ENCODE data around the gene ZNF587.
A peak's percentile ranks its signal among the peaks of the same experiment; 100 is the strongest.
"Not testable (repeated sequence)": the region's sequence is repeated elsewhere in the genome, so short reads cannot be mapped to it uniquely, and the experiment has no call there.

ZNF587 gene

DNA sequence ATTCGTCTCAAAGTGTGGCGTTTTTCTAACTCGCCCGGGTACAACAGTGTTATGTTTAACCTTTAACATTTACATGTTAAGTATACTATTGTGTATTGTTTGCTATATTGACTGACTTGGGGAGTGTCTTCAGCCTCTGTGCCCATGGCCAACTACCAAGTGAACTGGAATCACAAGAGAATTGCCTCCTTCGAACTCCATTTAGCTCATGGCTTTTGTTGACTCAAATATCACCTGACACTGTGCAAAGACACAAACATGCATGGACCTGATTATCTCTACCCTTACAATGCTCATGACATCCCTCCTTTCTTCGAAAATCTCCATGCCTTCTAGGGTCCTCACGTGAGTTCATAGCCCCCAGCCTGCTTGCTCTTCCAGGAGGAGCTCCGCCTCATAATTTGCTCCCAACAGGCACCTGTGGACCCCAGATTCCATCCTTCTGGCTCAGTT lies 38.5 kb downstream of the ZNF587 start:
- DNase-seq: no peak

DNA sequence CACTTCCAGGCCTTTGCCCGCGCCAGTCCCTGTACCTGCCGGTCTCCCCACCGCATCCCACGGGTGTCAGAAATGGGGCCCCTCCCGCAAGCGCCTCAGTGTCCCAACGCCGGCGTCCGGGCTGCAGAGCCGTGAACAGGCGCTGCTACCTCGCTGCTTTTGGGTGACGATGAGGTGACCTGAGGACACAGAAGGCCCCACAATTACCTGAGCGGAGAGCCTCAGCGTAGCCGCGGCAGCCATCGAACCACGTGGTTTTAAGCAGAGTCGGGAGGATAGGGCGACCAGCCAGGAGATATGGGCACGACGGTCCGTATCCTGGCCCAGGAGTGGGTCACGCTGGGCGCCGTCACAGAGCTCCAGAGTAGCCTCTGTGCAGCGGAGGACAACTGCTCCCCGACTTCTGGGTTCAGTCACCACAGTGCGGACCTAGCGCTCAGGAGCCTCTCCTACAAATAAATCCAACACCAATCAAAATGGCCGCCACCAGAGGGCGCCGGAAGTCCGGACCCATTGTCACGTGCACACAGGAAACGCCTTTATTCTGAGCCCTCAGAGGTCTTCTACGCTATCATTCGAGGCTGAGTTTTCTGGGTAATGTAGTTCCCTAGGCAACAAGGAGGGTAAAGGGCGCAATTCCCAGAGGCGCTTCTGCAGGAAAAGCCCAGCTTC lies 39.0 kb downstream of the ZNF587 start, which contains the start of gene ZNF814:
TSS of gene ZNF814 (minus strand) at position 478 of the 672 bp plus-strand sequence. CDS start at position 243, 235 bp downstream.
- DNase-seq: peak; percentile 82 to 85

DNA sequence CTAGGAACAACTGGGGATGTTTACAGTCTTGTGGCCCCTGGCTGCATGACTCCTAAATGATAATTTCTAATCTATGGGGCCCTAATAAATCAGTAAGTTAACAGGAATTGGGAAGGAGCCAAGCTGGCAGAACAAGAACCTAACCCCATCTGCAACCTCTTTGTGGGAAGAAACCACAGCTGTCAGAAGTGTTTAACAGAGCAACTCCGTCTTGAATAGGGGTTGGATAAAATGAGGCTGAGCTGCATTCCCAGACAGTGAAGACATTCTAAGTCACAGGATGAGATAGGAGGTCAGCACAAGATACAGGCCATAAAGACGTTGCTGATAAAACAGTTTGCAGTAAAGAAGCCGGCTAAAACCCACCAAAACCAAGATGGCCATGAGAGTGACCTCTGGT lies 41.0 kb downstream of the ZNF587 start:
- not testable (repeated sequence) for DNase-seq

DNA sequence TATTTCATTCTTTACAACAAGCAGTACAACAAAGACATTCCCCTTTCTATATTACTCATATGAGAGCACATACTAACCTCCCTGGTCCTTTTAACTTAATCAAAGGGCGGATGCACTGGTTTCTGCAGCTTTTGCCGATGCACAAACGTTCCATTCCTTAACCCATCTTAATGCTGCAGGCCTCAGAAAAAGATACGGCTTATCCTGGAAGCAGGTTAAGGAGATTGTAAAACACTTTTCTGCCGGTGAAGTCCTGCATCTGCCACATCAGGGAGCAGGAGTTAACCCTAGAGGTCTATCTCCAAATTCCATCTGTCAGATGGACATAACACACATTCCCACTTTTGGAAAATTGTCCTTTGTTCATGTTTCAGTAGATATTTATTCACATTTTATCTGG lies 50.7 kb downstream of the ZNF587 start:
- DNase-seq: no peak

DNA sequence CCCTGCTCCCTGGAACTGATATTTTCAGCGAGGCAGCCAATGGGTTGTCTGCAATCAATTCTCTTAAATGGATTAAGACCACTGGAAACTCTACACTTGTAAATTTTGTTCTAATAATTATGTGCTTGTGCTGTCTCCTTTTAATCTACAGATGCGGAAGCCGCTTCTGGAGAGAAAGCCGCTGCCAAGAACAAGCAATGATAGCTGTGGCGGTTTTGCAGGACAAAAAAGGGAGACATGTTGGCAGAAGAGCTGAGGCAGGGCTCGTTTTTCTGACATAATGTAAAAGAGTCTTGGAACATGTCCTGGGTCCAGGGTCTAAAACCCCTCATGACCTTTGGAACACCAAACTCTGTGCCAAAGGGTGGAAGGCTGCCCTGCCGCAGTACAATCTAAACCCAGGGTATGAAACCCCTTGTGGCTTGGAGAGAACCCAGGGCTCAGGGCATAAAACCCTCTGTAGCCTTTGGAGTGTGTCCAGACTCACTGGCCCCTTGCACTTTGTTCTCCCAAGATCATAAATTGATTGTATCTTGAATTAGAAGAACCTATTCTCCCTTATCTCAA lies 54.0 kb downstream of the ZNF587 start:
- DNase-seq: no peak

DNA sequence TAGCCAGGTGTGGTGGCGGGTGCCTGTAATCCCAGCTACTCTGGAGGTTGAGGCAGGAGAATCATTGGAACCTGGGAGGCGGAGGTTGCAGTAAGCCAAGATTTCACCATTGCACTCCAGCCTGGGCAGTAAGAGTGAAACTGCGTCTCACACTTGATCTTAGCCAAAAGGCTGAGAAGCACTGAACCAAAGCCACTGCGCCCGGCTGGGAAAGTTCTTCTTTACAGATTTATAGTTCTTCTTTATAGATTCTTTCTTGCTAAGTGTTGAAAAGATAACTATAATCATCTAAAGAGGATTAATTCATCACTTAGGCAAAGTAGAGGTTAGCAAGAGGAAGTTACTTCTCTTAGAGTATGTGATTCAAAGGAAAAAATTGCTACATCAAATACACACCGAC lies 55.6 kb downstream of the ZNF587 start:
- DNase-seq: no peak

DNA sequence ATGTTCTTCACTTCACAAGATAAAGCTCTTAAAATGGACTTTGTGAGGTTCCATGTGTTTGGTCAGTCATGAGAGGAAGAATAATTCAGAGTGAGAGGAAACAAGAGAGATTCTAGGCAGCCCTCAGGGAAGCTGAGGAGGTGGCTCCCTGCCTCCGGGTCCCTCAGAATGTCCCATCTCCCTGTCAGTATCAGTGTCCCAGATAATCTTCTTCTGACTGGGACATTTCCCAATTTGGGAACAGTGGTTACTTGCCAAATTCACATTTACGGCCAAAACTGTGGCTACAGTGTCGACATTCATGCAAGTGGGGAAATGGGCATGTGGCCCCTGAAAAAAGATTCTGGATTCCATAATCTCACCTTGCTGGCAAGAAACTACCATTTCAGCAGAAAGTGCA lies 57.7 kb downstream of the ZNF587 start:
- no peak for DNase-seq

DNA sequence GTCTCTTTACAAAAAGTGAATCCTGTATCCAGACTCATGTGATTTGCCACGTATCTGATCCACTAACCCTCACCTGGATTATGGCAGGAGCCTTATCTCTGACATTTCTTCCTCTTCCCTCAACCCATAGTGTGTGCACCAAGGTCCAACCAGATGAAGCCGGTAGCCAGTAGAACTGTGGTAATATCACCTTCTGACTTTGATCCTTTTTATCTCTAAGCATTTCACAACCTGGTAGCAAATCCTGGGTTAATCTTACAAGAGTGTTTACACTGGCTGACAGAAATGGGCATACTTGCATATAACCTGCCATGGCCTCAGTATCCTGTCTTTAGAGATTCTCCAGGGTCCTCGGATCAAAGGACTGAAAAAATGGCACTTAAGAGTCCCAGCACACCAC lies 64.9 kb downstream of the ZNF587 start:
- DNase-seq: no peak
